Ectodermal cell (in vitro differentiated cells): ENCODE data around the gene SPNS2.

Experiments used
- H3K27ac ChIP-seq: 2 replicates; pipeline ENCODE4 v1.7.0; 2013; ENCODE audit warnings: mild to moderate bottlenecking, low read depth, low read length; ENCODE audit not compliant: insufficient read depth, poor library complexity, severe bottlenecking
- H3K27me3 ChIP-seq: 2 replicates; pipeline ENCODE4 v1.7.0; 2013; ENCODE audit warnings: mild to moderate bottlenecking, low read length; ENCODE audit not compliant: insufficient read depth, control insufficient read depth, poor library complexity, severe bottlenecking
- H3K36me3 ChIP-seq: one replicate; pipeline ENCODE4 v1.7.0; 2013; ENCODE audit warnings: low read length; ENCODE audit not compliant: control insufficient read depth, insufficient read depth
- H3K4me1 ChIP-seq: one replicate; pipeline ENCODE4 v1.7.0; 2013; ENCODE audit warnings: low read length; ENCODE audit not compliant: control insufficient read depth, insufficient read depth
- H3K4me3 ChIP-seq: 2 replicates; pipeline ENCODE4 v1.7.0; 2013; ENCODE audit warnings: low read depth, low read length, control low read depth; ENCODE audit not compliant: insufficient read depth
- H3K9me3 ChIP-seq: 2 replicates; pipeline ENCODE4 v1.7.0; 2013; ENCODE audit warnings: mild to moderate bottlenecking, low read length, moderate library complexity; ENCODE audit not compliant: control insufficient read depth
- WGBS, 2 experiments: methylation state at CpG; one replicate each; pipeline ENCODE4 v1.1.7; 2013; ENCODE audit warnings: missing lambda C conversion rate in 2 of 2; 5-methylcytosine and 5-hydroxymethylcytosine counted together

The SPNS2 gene

GRCh38 chr17:4512156-4513112 is 13.8 kb downstream of the SPNS2 start:
- H3K27ac ChIP-seq: no peak overlapping the region
- 93% methylated on average over 31 of the region's 31 CpGs for WGBS, 2 experiments
- H3K36me3 ChIP-seq: no peaks in the 10 kb centered on the region
- no peaks in the 10 kb centered on the region for H3K9me3 ChIP-seq
- no peak overlapping the region for H3K4me3 ChIP-seq
- no peaks in the 10 kb centered on the region for H3K27me3 ChIP-seq
- H3K4me1 ChIP-seq: peaks cover 5% of the 10 kb centered on the region

- no peaks in the 10 kb centered on the region for H3K36me3 ChIP-seq
- 91 to 93% methylated on average over 24 of the region's 24 CpGs for WGBS, 2 experiments
- H3K4me3 ChIP-seq: no peak overlapping the region
- H3K27me3 ChIP-seq: no peaks in the 10 kb centered on the region
- H3K9me3 ChIP-seq: no peaks in the 10 kb centered on the region
- H3K4me1 ChIP-seq: peaks cover 5% of the 10 kb centered on the region
- H3K27ac ChIP-seq: no peak overlapping the region
Measured at GRCh38 chr17:4513113-4514032, 14.7 kb downstream of the SPNS2 start.

- no peak overlapping the region for H3K4me3 ChIP-seq
- peaks cover 9% of the 10 kb centered on the region for H3K4me1 ChIP-seq
- no peaks in the 10 kb centered on the region for H3K27me3 ChIP-seq
- H3K36me3 ChIP-seq: no peaks in the 10 kb centered on the region
- H3K27ac ChIP-seq: no peak overlapping the region
- H3K9me3 ChIP-seq: no peaks in the 10 kb centered on the region
- WGBS, 2 experiments: 85 to 87% methylated on average over 7 of the region's 7 CpGs
Measured at GRCh38 chr17:4514206-4514605, 15.5 kb downstream of the SPNS2 start.

- peaks cover 15% of the 10 kb centered on the region for H3K4me1 ChIP-seq
- H3K27ac ChIP-seq: no peak overlapping the region
- no peaks in the 10 kb centered on the region for H3K9me3 ChIP-seq
- no peak overlapping the region for H3K4me3 ChIP-seq
- 88 to 90% methylated on average over 11 of the region's 11 CpGs for WGBS, 2 experiments
- no peaks in the 10 kb centered on the region for H3K27me3 ChIP-seq
- H3K36me3 ChIP-seq: no peaks in the 10 kb centered on the region
Measured at GRCh38 chr17:4514779-4515178, 16.1 kb downstream of the SPNS2 start.

- H3K4me3 ChIP-seq: no peak overlapping the region
- WGBS, 2 experiments: 96% methylated on average over 5 of the region's 5 CpGs
- no peaks in the 10 kb centered on the region for H3K9me3 ChIP-seq
- no peaks in the 10 kb centered on the region for H3K36me3 ChIP-seq
- no peaks in the 10 kb centered on the region for H3K27me3 ChIP-seq
- peaks cover 21% of the 10 kb centered on the region for H3K4me1 ChIP-seq
- H3K27ac ChIP-seq: no peak overlapping the region
Measured at GRCh38 chr17:4515501-4515900, 16.8 kb downstream of the SPNS2 start.

GRCh38 chr17:4516735-4517134 is 18.1 kb downstream of the SPNS2 start:
- no peak overlapping the region for H3K4me3 ChIP-seq
- H3K27ac ChIP-seq: no peak overlapping the region
- WGBS, 2 experiments: 93 to 95% methylated on average over 8 to 11 of the region's 11 CpGs
- H3K4me1 ChIP-seq: peaks cover 21% of the 10 kb centered on the region
- H3K9me3 ChIP-seq: no peaks in the 10 kb centered on the region
- H3K27me3 ChIP-seq: no peaks in the 10 kb centered on the region
- no peaks in the 10 kb centered on the region for H3K36me3 ChIP-seq

GRCh38 chr17:4518901-4519300 is 20.2 kb downstream of the SPNS2 start:
- Histone ChIP-seq H3K9me3 (no peaks in the 10 kb centered on the region), H3K36me3 (no peaks in the 10 kb centered on the region), H3K27me3 (no peaks in the 10 kb centered on the region), H3K27ac (no peak overlapping the region), H3K4me3 (no peak overlapping the region), H3K4me1 (peaks cover 21% of the 10 kb centered on the region)
- WGBS, 2 experiments: 93 to 94% methylated on average over 10 of the region's 10 CpGs

- no peaks in the 10 kb centered on the region for H3K36me3 ChIP-seq
- H3K4me1 ChIP-seq: peaks cover 21% of the 10 kb centered on the region
- no peak overlapping the region for H3K4me3 ChIP-seq
- no peak overlapping the region for H3K27ac ChIP-seq
- no peaks in the 10 kb centered on the region for H3K9me3 ChIP-seq
- 49 to 51% methylated on average over 14 of the region's 14 CpGs for WGBS, 2 experiments
- no peaks in the 10 kb centered on the region for H3K27me3 ChIP-seq
Measured at GRCh38 chr17:4519361-4519788, 20.7 kb downstream of the SPNS2 start.

- H3K9me3 ChIP-seq: no peaks in the 10 kb centered on the region
- no peak overlapping the region for H3K27ac ChIP-seq
- peaks cover 16% of the 10 kb centered on the region for H3K4me1 ChIP-seq
- WGBS, 2 experiments: 91 to 95% methylated on average over 19 of the region's 19 CpGs
- no peaks in the 10 kb centered on the region for H3K27me3 ChIP-seq
- no peaks in the 10 kb centered on the region for H3K36me3 ChIP-seq
- no peak overlapping the region for H3K4me3 ChIP-seq
Measured at GRCh38 chr17:4520060-4520893, 21.6 kb downstream of the SPNS2 start.
